HepG2 (cell line): Measurements from ENCODE around the gene E2F3. TPM values are rescaled to one million over a fixed set of nuclear protein-coding genes. Genes with fewer than 3 reads are reported as not detected.
A peak's percentile ranks its signal among the peaks of the same experiment; 100 is the strongest.

Experiments
- ATAC-seq: fragments of 200-7000 bp; cut with Tn5 transposase; 3 replicates; pipeline ENCODE4 v1.9.1; 2020; ENCODE audit warnings: mild to moderate bottlenecking, moderate library complexity
- BruUV-seq: library from RNA; stranded (reverse); fragments of 400-500 nt; replicated peaks from 2 replicates; lab custom pipeline; 2021; lab: Mats Ljungman, UMichigan
- CTCF ChIA-PET: fragments of 300-600 bp; formaldehyde crosslinking; extraction: SDS; loops from one replicate; lab custom pipeline; 2021; ENCODE audit warnings: low total read pairs, inconsistent platforms, low intra/inter-chr PET ratio; lab: Yijun Ruan, JAX
- POLR2A ChIA-PET: fragments of 350-600 bp; sonication (Branson Sonifier 250); formaldehyde crosslinking; loops from one replicate; lab custom pipeline; 2020; ENCODE audit warnings: antibody characterized with exemption, inconsistent platforms; lab: Yijun Ruan, JAX
- DNase-seq: peaks from one replicate; pipeline ENCODE4 v3.0.0-alpha.2; 2015; ENCODE audit warnings: low spot score
- FAIRE-seq: peaks from 3 replicates; lab custom pipeline; 2011; peaks lifted over from hg19 to GRCh38; lab: Jason Lieb, UNC
- H2AFZ ChIP-seq: one replicate; pipeline ENCODE4 v1.6.1; 2011; ENCODE audit warnings: low read length, inconsistent platforms
- H3K27ac ChIP-seq: fragments of 300-600 bp; 3 replicates; pipeline ENCODE4 v1.8.0; 2011; ENCODE audit warnings: mixed run types, mild to moderate bottlenecking, mixed read lengths, low read length, inconsistent platforms; ENCODE audit not compliant: insufficient read depth; ENCODE audit errors: extremely low read length
- H3K27me3 ChIP-seq, 2 experiments: fragments of 200-600 bp in 1 of 2; 2 replicates in 1 of 2; 3 replicates in 1 of 2; pipeline versions ENCODE4 v1.6.0 to v1.8.0; 2011; ENCODE audit warnings: low read length in 2 of 2, mild to moderate bottlenecking in 2 of 2, moderate library complexity in 2 of 2, inconsistent platforms in 1 of 2; ENCODE audit not compliant: insufficient read depth in 2 of 2, control insufficient read depth in 1 of 2
- H3K36me3 ChIP-seq, 2 experiments: fragments of 200-600 bp in 1 of 2; replicated peaks in 1 of 2; 2 replicates in 1 of 2; 3 replicates in 1 of 2; pipeline versions ENCODE4 v1.5.1 to v1.8.0; 2011; ENCODE audit warnings: low read length in 2 of 2, inconsistent platforms in 1 of 2; ENCODE audit not compliant: insufficient read depth in 2 of 2, control insufficient read depth in 1 of 2
- H3K4me1 ChIP-seq: 2 replicates; pipeline ENCODE4 v1.5.1; 2012; ENCODE audit warnings: low read length, inconsistent platforms; ENCODE audit not compliant: insufficient read depth
- H3K4me2 ChIP-seq: 2 replicates; pipeline ENCODE4 v1.6.0; 2011; ENCODE audit warnings: low read depth, low read length, inconsistent platforms
- H3K4me3 ChIP-seq, 3 experiments: fragments of 200-600 bp in 1 of 3; sonication (generic), shearing (Covaris generic) in 1 of 3; replicated peaks in 1 of 3; 2 replicates each; pipeline ENCODE4 v1.5.1; 2011 to 2016; ENCODE audit warnings: low read length in 3 of 3, inconsistent platforms in 2 of 3, low read depth in 2 of 3, mild to moderate bottlenecking in 2 of 3, control low read depth in 1 of 3, mixed read lengths in 1 of 3; ENCODE audit not compliant: insufficient read depth in 1 of 3
- H3K79me2 ChIP-seq: one replicate; pipeline ENCODE4 v1.6.1; 2011; ENCODE audit warnings: low read length, inconsistent platforms; ENCODE audit not compliant: insufficient read depth
- H3K9ac ChIP-seq: 2 replicates; pipeline ENCODE4 v1.6.0; 2011; ENCODE audit warnings: mild to moderate bottlenecking, low read depth, low read length, inconsistent platforms; ENCODE audit not compliant: insufficient read depth
- H3K9me3 ChIP-seq: 2 replicates; pipeline ENCODE4 v1.5.1; 2012; ENCODE audit warnings: mild to moderate bottlenecking, low read length
- H4K20me1 ChIP-seq: 2 replicates; pipeline ENCODE4 v1.6.0; 2011; ENCODE audit warnings: inconsistent platforms, mild to moderate bottlenecking, low read length, moderate library complexity; ENCODE audit not compliant: insufficient read depth
- CREB1 ChIP-seq, 2 experiments: fragments of 450-650 bp in 1 of 2; IDR thresholded peaks; 2 replicates each; pipeline ENCODE4 v1.6.1; 2016 to 2017; ENCODE audit warnings: control low read depth in 1 of 2, mild to moderate bottlenecking in 1 of 2, missing compliant biosample characterization in 1 of 2, missing genetic modification characterization in 1 of 2
- RBM22 ChIP-seq: fragments of 200-400 bp; formaldehyde crosslinking; optimal IDR thresholded peaks from 2 replicates; pipeline ENCODE3; 2017; ENCODE audit warnings: mild to moderate bottlenecking, low read length, moderate library complexity
- SMYD3 ChIP-seq: sonication (generic); formaldehyde crosslinking; IDR thresholded peaks from 2 replicates; pipeline ENCODE4 v1.8.1; 2023; ENCODE audit warnings: mild to moderate bottlenecking, missing genetic modification reagents
- SP1 ChIP-seq, 2 experiments: fragments of 450-650 bp in 1 of 2; sonication (generic) in 1 of 2; formaldehyde crosslinking in 1 of 2; IDR thresholded peaks; 2 replicates each; pipeline versions ENCODE4 v1.4.0 to v1.6.1; 2016 to 2020; ENCODE audit warnings: missing genetic modification reagents in 1 of 2
- ZNF776 ChIP-seq: sonication (generic); formaldehyde crosslinking; IDR thresholded peaks from 2 replicates; pipeline ENCODE4 v1.4.0; 2020; ENCODE audit warnings: mild to moderate bottlenecking, missing genetic modification reagents
- WGBS: methylation state at CpG from one replicate; pipeline ENCODE4 v1.1.6; 2017; ENCODE audit warnings: low lambda C conversion rate; 5-methylcytosine and 5-hydroxymethylcytosine counted together
- in situ Hi-C: cut with HindIII; loops from 2 replicates; pipeline ENCODE4 v1.10.0; 2017; ENCODE audit warnings: low pct_unique_long_range_greater_than_20kb; ENCODE audit not compliant: extremely low pct_ligation_motif_present
- intact Hi-C: fragments of 100-400 bp; cut with micrococcal nuclease; formaldehyde crosslinking; loops from one replicate; pipeline ENCODE4 v1.10.0; 2022; ENCODE audit not compliant: unreplicated experiment
- polyA plus RNA-seq, 8 experiments: library from polyadenylated mRNA; depleted of rRNA in 3 of 8; stranded (reverse) in 7 of 8; unstranded in 1 of 8; fragments of >200 nt; fragmentation: Illumina TruSeq in 4 of 8; extraction: Trizol in 4 of 8; gene quantifications; 2 replicates each; pipeline versions ENCODE4 v1.2.1 to v1.2.3, GENCODE V29; 2011 to 2016; ENCODE audit warnings: low read depth in 4 of 8, missing spikeins in 1 of 8, mixed read lengths in 1 of 8; ENCODE audit not compliant: insufficient read depth in 1 of 8
- total RNA-seq, 5 experiments: library from RNA; depleted of rRNA; stranded (reverse); fragments of >200 nt; fragmentation: Illumina TruSeq; extraction: Trizol; gene quantifications; 2 replicates each; pipeline ENCODE4 v1.2.3, GENCODE V29; 2016; ENCODE audit warnings: low read depth in 1 of 5
- TF ChIP-seq, protein P1 (sequence below): sonication (generic); formaldehyde crosslinking; IDR thresholded peaks from 2 replicates; pipeline ENCODE4 v1.4.0; 2020; ENCODE audit warnings: mild to moderate bottlenecking, missing genetic modification reagents

Gene E2F3
- total and polyA plus RNA-seq, 2 of the 13 experiments (the other 11 are each of a cell fraction or from before 2014, with no cell fraction given): 8.5 to 12.7 TPM

DNA sequence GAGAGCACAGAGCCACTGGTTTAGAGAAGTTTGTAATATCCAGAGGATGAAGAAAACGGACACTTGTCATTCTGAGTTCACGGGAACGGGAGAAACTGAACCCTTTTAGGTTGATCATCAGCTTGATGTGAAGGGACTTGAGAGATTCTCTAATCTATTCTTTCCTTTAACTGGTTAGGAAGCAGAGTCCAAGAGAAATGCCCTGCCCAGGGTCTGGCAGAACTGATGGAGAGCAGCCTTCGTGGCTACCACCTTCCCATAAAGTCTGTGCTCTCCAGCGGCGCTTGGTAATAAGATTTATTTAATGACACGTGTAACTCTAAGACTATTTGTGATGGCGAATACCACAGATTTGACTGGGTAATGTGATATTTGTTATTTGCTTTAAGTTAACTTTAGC lies 36.0 kb downstream of the E2F3 start (continued):
- TF ChIP-seq, protein P1, sequence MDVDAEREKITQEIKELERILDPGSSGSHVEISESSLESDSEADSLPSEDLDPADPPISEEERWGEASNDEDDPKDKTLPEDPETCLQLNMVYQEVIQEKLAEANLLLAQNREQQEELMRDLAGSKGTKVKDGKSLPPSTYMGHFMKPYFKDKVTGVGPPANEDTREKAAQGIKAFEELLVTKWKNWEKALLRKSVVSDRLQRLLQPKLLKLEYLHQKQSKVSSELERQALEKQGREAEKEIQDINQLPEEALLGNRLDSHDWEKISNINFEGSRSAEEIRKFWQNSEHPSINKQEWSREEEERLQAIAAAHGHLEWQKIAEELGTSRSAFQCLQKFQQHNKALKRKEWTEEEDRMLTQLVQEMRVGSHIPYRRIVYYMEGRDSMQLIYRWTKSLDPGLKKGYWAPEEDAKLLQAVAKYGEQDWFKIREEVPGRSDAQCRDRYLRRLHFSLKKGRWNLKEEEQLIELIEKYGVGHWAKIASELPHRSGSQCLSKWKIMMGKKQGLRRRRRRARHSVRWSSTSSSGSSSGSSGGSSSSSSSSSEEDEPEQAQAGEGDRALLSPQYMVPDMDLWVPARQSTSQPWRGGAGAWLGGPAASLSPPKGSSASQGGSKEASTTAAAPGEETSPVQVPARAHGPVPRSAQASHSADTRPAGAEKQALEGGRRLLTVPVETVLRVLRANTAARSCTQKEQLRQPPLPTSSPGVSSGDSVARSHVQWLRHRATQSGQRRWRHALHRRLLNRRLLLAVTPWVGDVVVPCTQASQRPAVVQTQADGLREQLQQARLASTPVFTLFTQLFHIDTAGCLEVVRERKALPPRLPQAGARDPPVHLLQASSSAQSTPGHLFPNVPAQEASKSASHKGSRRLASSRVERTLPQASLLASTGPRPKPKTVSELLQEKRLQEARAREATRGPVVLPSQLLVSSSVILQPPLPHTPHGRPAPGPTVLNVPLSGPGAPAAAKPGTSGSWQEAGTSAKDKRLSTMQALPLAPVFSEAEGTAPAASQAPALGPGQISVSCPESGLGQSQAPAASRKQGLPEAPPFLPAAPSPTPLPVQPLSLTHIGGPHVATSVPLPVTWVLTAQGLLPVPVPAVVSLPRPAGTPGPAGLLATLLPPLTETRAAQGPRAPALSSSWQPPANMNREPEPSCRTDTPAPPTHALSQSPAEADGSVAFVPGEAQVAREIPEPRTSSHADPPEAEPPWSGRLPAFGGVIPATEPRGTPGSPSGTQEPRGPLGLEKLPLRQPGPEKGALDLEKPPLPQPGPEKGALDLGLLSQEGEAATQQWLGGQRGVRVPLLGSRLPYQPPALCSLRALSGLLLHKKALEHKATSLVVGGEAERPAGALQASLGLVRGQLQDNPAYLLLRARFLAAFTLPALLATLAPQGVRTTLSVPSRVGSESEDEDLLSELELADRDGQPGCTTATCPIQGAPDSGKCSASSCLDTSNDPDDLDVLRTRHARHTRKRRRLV (CRISPR knock-in tag): no peak
- TF ChIP-seq ZNF776 (CRISPR knock-in tag): no peak
- no peak for TF ChIP-seq SMYD3 (CRISPR knock-in tag)
- no peak for TF ChIP-seq SP1 (IDR thresholded peaks at IDR 0.05)
- TF ChIP-seq SP1 (CRISPR knock-in tag; IDR thresholded peaks at IDR 0.05): no peak

DNA sequence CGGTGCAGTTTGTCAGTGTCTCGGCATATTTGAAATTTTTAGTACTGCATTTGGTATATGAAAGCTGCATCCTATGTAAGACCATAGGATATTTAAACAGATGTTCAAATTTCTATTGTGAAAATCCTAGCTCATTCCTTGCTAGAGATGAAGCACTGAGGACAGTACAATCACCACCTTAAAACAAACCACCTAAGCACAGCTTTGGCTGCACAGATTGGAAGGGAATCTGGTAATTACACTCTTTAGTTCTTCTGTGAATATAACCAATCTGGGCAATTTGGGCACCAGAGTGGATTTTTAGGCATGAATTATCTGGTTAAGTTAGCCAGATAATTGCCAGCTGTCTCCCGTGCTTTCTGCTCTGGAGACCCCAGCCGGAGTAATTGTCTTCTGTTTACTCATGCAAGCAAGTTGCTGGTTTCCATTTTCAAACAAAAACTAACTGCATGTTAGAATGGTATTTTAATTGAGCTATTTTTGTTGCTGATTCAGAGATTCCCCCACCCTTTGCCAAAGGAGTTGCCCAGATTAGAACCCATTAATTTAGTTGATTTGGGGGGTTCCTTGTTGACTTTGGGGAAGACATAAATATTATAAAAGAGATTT lies 36.9 kb downstream of the E2F3 start:
- in situ Hi-C loops: no loop called here
- H3K27me3 ChIP-seq: no peaks in the 10 kb centered on the region
- FAIRE-seq: no peak
- H3K4me1 ChIP-seq: peaks cover 17% of the 10 kb centered on the region
- H4K20me1 ChIP-seq: no peaks in the 10 kb centered on the region; the same call in 1 of the 2 replicates
- H3K36me3 ChIP-seq: peaks cover 7 to 35% of the 10 kb centered on the region in 2 experiments; a peak in 4 of 5 replicates
- H3K9me3 ChIP-seq: no peaks in the 10 kb centered on the region
- WGBS: 97% methylated on average over 4 of the region's 4 CpGs
- no peak for DNase-seq
- no peak overlapping the region for H2AFZ ChIP-seq
- ChIA-PET CTCF (no interaction called here), POLR2A (no interaction called here)
- TF ChIP-seq CREB1 (IDR thresholded peaks at IDR 0.05): no peak
- TF ChIP-seq CREB1 (CRISPR knock-in tag; IDR thresholded peaks at IDR 0.05): no peak
- TF ChIP-seq RBM22: peak; percentile 16
- TF ChIP-seq, all 625 proteins: peak for 1
- H3K9ac ChIP-seq: no peak overlapping the region
- H3K79me2 ChIP-seq: peaks cover 45% of the 10 kb centered on the region
- no peak overlapping the region for H3K27ac ChIP-seq
- intact Hi-C loops: no loop called here
- no peak overlapping the region for H3K4me3 ChIP-seq
- H3K4me2 ChIP-seq: no peak overlapping the region
- BruUV-seq: no TSS peak
- ATAC-seq: no peak
